Suprapubic skin (tissue), 3 donors: ENCODE results near the gene TMEM132D.

Source experiments
- POLR2AphosphoS5 ChIP-seq, 3 donors: sonication (generic); formaldehyde crosslinking; IDR thresholded peaks; one replicate each; pipeline ENCODE4 v1.6.1; 2017; ENCODE audit warnings: antibody characterized with exemption in 3 of 3
- TF ChIP-seq, protein P1 (sequence below), 2 donors: fragments of 200-600 bp in 1 of 2; fragments of 450-650 bp in 1 of 2; sonication (generic) in 1 of 2; IDR thresholded peaks; one replicate each; pipeline ENCODE4 v1.5.1; 2016 to 2019; ENCODE audit warnings: antibody characterized with exemption in 2 of 2, mild to moderate bottlenecking in 1 of 2, moderate library complexity in 1 of 2

DNA sequence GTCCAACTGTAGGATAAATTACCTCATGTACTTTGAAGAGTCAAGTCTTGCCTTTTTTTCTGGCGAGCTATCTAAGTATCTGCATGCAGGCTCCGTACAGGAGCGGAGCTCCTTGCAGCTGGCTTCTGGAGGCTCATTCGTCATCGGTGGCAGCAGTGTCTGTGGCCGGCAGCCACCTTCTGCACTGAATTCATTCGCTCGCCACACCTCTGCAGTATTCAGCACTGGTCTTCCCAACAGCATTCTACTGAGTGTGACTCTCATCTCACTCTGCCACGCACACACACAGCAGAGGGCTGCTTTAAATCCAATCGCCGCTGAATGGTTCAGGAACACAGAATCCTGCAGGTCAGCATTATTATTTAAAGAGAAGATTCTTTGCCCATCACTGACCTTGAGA, 850.6 kb downstream of the TMEM132D start:
- TF ChIP-seq, protein P1, sequence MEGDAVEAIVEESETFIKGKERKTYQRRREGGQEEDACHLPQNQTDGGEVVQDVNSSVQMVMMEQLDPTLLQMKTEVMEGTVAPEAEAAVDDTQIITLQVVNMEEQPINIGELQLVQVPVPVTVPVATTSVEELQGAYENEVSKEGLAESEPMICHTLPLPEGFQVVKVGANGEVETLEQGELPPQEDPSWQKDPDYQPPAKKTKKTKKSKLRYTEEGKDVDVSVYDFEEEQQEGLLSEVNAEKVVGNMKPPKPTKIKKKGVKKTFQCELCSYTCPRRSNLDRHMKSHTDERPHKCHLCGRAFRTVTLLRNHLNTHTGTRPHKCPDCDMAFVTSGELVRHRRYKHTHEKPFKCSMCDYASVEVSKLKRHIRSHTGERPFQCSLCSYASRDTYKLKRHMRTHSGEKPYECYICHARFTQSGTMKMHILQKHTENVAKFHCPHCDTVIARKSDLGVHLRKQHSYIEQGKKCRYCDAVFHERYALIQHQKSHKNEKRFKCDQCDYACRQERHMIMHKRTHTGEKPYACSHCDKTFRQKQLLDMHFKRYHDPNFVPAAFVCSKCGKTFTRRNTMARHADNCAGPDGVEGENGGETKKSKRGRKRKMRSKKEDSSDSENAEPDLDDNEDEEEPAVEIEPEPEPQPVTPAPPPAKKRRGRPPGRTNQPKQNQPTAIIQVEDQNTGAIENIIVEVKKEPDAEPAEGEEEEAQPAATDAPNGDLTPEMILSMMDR (IDR thresholded peaks at IDR 0.05), result no peak
- TF ChIP-seq POLR2AphosphoS5 (IDR thresholded peaks at IDR 0.05), result no peak
